ENCODE data around the gene TFDP1.

Gene TFDP1

DNA sequence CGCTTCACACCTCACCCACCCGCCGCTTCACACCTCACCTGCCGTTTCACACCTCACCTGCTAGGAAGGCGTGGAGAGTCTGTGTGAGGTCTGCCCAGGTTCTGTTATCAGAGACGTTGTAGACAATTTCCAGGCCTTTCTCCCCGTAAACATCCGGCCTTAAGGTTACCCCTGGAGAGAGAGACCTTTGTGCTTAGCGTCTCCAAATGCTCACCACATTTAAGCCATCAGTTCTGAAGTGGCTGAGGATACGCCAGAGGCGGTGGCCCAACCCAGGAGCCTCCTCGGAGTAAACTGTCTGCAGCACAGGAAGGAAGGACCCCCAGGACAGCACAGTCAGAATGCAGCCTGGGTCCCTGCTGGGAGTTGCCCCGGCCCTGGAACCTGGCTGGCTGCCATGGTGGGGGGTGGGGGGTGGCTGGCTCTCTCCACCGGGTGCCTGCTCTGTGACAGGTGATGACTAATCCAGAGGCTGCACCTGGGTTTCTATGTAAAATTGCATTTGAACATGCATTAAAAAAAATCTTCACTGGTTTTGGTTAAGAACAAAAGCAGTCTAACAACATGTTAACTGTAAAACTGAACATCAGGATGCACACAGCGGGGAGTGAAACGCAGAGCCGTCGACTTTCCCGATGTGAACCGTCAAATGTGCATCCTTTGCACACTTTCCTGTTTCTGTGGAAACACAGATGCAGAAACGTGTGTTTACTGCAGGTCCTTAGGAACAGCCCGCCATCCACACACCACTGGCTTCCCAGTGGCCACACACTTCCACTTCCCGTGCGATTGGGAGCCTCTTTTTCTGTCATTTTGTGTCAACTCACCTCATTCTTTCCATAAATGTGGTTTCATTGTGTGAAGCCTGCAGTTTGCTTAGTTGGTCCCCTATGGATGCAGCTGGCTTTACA, 69.0 kb downstream of the TFDP1 start:
- H3K4me3 ChIP-seq (ENCODE audit: low read length), result no peak overlapping the region
- TF ChIP-seq ZNF274 (IDR thresholded peaks at IDR 0.05; ENCODE audit: low read depth, low read length), result no peak

DNA sequence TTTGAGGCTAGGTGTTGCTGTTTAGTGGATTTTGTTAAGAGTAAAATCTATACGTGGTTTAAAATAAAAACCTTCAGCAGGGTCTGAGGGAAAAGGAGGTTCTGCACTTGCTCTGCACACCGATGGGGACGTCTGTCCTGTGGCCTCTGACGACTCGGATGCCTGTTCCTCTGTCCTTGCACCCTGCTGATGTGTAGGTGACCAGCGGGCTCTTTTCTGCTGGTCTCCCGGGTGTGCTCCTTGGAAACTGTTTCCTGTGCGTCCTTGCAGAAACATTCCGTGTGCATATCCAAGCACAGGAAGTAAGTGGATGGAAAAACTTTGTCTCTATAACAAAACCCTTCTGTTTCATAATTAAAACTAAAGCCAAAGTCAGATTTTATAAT, 69.6 kb downstream of the TFDP1 start:
- no peak overlapping the region for H3K4me3 ChIP-seq (ENCODE audit: low read length)
- no peak for TF ChIP-seq ZNF274 (IDR thresholded peaks at IDR 0.05; ENCODE audit: low read depth, low read length)

DNA sequence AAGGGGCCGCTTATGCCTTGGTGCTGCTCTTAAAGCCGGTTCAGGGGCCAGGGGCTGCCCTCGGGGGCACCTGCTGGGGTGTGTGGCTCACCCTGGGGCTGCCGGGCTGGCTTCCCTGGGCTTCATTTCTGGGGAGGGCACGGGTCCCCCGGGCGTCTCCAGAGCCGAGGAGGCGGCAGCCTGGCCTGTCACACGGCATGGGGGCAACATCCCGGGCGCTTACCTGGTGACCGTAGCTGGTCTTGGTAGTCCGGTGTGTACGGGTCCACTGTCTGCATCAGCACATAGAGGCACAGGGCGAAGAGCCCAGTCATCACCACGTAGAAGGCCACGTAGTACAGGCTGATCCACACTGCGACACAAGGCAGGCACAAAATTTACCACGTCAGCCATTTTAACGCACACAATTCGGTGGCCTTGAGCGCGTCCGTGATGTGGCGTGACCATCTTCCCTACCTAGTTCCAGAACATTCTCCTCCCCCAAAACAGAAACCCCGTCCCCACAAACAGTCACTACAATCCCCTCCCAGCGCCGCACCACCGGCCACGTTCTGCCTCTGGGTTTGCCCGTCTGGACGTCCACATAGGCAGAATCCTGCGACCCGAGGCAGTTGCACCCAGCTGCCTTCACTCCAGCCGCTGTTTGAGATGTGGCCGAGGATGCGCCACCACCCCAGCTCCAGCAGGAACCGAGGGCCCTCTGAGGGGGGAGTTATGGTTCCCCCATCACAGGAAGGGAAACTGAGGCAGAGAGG, 70.2 kb downstream of the TFDP1 start:
- TF ChIP-seq ZNF274 (IDR thresholded peaks at IDR 0.05; ENCODE audit: low read depth, low read length), result no peak
- H3K4me3 ChIP-seq (ENCODE audit: low read length), result no peak overlapping the region

DNA sequence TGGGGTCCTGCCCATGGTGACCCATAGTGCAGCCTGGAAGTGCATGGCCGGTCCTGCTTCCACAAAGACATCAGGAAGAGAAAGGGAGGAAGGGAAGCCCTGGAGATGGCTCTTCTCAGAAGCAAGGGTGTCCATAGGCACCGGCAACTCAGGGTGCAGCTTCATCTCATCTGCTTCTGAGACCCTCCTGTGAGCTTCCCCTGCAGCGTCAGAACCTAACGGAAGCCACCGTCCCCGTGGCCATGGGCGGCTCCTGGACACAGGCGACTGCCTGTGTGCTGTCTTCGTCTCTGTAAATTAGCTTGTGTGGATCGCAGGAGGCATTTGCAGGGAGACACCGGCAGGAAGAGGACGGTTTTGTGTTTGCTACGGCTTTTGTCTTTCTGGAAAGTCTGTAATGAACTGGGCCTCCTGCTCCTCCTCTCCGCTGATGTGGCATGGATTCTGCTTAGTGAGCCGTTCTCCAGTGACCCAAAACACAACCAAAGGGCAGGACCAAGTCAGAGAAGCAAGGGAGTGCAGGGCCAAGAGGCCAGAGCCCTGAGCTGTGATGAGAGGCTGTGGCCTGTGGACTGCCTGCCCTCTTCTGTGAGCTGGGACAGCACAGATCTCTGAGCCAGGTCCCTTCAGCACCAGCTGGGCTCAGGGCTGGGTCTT, 70.9 kb downstream of the TFDP1 start:
- no peak overlapping the region for H3K4me3 ChIP-seq (ENCODE audit: low read length)
- no peak for TF ChIP-seq ZNF274 (IDR thresholded peaks at IDR 0.05; ENCODE audit: low read depth, low read length)

GRCh38 chr13:113656003-113656588, 71.5 kb downstream of the TFDP1 start:
- no peak for TF ChIP-seq ZNF274 (IDR thresholded peaks at IDR 0.05; ENCODE audit: low read depth, low read length)

GRCh38 chr13:113656831-113657671, 72.5 kb downstream of the TFDP1 start:
- H3K4me3 ChIP-seq (ENCODE audit: low read length), result no peak overlapping the region
- no peak for TF ChIP-seq ZNF274 (IDR thresholded peaks at IDR 0.05; ENCODE audit: low read depth, low read length)

More at GRCh38 chr13:113656003-113656588, 71.5 kb downstream of the TFDP1 start:
- H3K4me3 ChIP-seq (ENCODE audit: low read length), result no peak overlapping the region

GRCh38 chr13:113657851-113658741, 73.5 kb downstream of the TFDP1 start, which contains the start of gene ATP4B:
Gene ATP4B (minus strand): TSS chr13:113658198. CDS start chr13:113658144, 54 bp downstream.
- no peak for TF ChIP-seq ZNF274 (IDR thresholded peaks at IDR 0.05; ENCODE audit: low read depth, low read length)
- H3K4me3 ChIP-seq (ENCODE audit: low read length), result no peak within 1 kb of the TSS

- no peak for TF ChIP-seq ZNF274 (IDR thresholded peaks at IDR 0.05; ENCODE audit: low read depth, low read length)
Measured at GRCh38 chr13:113658836-113659235, 74.3 kb downstream of the TFDP1 start.

GRCh38 chr13:113659337-113659736, 74.8 kb downstream of the TFDP1 start:
- no peak overlapping the region for H3K4me3 ChIP-seq (ENCODE audit: low read length)
- TF ChIP-seq ZNF274 (IDR thresholded peaks at IDR 0.05; ENCODE audit: low read depth, low read length), result no peak

More at GRCh38 chr13:113658836-113659235, 74.3 kb downstream of the TFDP1 start:
- no peak overlapping the region for H3K4me3 ChIP-seq (ENCODE audit: low read length)

- H3K4me3 ChIP-seq (ENCODE audit: low read length), result no peak overlapping the region
- TF ChIP-seq ZNF274 (IDR thresholded peaks at IDR 0.05; ENCODE audit: low read depth, low read length), result no peak
Measured at GRCh38 chr13:113660066-113660465, 75.5 kb downstream of the TFDP1 start.

DNA sequence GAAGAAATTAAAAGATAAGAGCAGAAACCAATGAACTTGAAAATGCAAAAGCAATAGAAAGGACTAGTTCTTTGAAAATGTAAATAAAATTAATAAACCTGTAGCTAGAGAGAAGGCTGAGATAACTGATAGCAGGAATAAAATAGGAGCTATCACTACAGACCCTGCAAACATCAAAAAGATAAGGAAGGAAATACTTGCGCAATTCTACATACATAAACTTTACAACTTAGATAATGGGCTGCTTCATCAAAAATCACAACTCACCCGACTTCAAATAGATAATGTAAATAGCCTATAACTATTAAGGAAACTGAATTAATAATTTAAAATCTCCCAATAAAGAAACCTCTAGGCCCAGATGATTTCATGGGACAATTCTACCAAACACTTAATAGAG, 77.0 kb downstream of the TFDP1 start:
- H3K4me3 ChIP-seq (ENCODE audit: low read length), result no peak overlapping the region
- TF ChIP-seq ZNF274 (IDR thresholded peaks at IDR 0.05; ENCODE audit: low read depth, low read length), result no peak

- no peak overlapping the region for H3K4me3 ChIP-seq (ENCODE audit: low read length)
- TF ChIP-seq ZNF274 (IDR thresholded peaks at IDR 0.05; ENCODE audit: low read depth, low read length), result no peak
Measured at GRCh38 chr13:113663934-113664333, 79.4 kb downstream of the TFDP1 start.

Data from GM08714 (cell line).